Gastrocnemius medialis (tissue), 4 donors: ENCODE measurements around the gene ATP6V1B1. TPM values are rescaled to one million over a fixed set of nuclear protein-coding genes. Genes with fewer than 3 reads are reported as not detected.

ENCODE experiments used
- ATAC-seq, 2 donors: fragments of 150-250 bp; one replicate each; pipeline ENCODE4 v1.9.1; 2016
- DNase-seq, 2 donors: peaks; one replicate each; pipeline ENCODE4 v3.0.0-alpha.2; 2019
- H3K27ac ChIP-seq, 4 donors: fragments of 200-600 bp; sonication (generic); 1 replicate in 1 of 4; 2 replicates in 3 of 4; pipeline ENCODE4 v1.5.1; 2016 to 2018; ENCODE audit warnings: mild to moderate bottlenecking in 2 of 4, moderate library complexity in 1 of 4
- H3K27me3 ChIP-seq, 3 donors: fragments of 200-600 bp; sonication (generic) in 2 of 3; 1 replicate in 1 of 3; 2 replicates in 2 of 3; pipeline versions ENCODE4 v1.5.1 to v1.6.0; 2016 to 2019; ENCODE audit warnings: mild to moderate bottlenecking in 1 of 3, moderate library complexity in 1 of 3
- H3K36me3 ChIP-seq, 2 donors: fragments of 200-600 bp; sonication (generic) in 1 of 2; one replicate each; pipeline ENCODE4 v1.5.1; 2017 to 2018
- H3K4me1 ChIP-seq, 2 donors: fragments of 200-600 bp; sonication (generic) in 1 of 2; one replicate each; pipeline ENCODE4 v1.5.1; 2016 to 2017; ENCODE audit warnings: mild to moderate bottlenecking in 2 of 2
- H3K4me3 ChIP-seq, 4 donors: fragments of 200-600 bp; sonication (generic) in 3 of 4; 1 replicate in 1 of 4; 2 replicates in 3 of 4; pipeline ENCODE4 v1.5.1; 2016 to 2019; ENCODE audit warnings: mild to moderate bottlenecking in 2 of 4
- H3K9me3 ChIP-seq, 3 donors: fragments of 200-600 bp; sonication (generic) in 2 of 3; 1 replicate in 1 of 3; 2 replicates in 2 of 3; pipeline ENCODE4 v1.5.1; 2016 to 2019
- POLR2A ChIP-seq, 2 donors: fragments of 450-650 bp; IDR thresholded peaks; one replicate each; pipeline ENCODE4 v1.6.1; 2017; ENCODE audit warnings: antibody characterized with exemption in 2 of 2, mild to moderate bottlenecking in 2 of 2, moderate library complexity in 2 of 2
- in situ Hi-C, 4 donors: fragments of 200-750 bp; cut with MboI; loops; one replicate each; pipeline versions ENCODE4 v1.15.0 to v1.8.0; 2017; ENCODE audit warnings: low sequenced_read_pairs in 4 of 4
- intact Hi-C: fragments of 100-400 bp; cut with DNase I; formaldehyde crosslinking; loops from one replicate; pipeline ENCODE4 v1.15.1; 2023; ENCODE audit warnings: low total_unique reads
- total RNA-seq, 4 donors: library from RNA; depleted of rRNA; stranded (reverse); fragments of >200 nt; gene quantifications; one replicate each; pipeline versions ENCODE4 v1.1.0 to v1.2.3, GENCODE V29; 2016
- TF ChIP-seq, protein P1 (sequence below), 5 experiments: fragments of 450-650 bp in 3 of 5; fragments of 200-600 bp in 2 of 5; sonication (generic) in 2 of 5; IDR thresholded peaks in 4 of 5; conservative IDR thresholded peaks in 1 of 5; 1 replicate in 4 of 5; 2 replicates in 1 of 5; pipeline ENCODE4 v1.5.1; 2016 to 2019; ENCODE audit warnings: antibody characterized with exemption in 5 of 5, mild to moderate bottlenecking in 3 of 5, moderate library complexity in 3 of 5

ATP6V1B1 gene
- total RNA-seq, 4 donors from 2014 or later, result 2.3 TPM; not detected in 3

DNA sequence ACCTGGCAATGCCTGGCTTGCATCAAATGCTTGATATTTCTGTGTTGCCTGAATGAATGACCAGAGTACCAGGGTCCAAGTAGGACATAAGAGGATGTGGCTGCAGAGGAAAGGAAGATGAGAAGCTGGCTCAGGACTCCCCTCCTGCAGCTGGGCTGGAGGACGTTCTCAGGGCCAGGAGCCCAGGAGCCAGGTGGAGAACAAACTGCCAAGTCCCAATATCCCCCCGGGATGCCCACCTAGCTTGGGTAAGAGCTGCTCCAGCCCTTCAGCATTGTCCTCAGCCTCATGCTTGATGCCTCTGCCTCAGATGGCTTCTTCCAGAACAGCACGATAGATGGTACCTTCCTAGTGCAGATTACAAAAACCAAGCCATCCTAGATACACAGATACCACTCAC is 8.6 kb upstream of the ATP6V1B1 start:
- Histone ChIP-seq H3K36me3 (no peaks in the 10 kb centered on the region), H3K9me3 (no peaks in the 10 kb centered on the region), H3K27ac (no peak overlapping the region), H3K4me3 (no peak overlapping the region), H3K27me3 (no peaks in the 10 kb centered on the region), H3K4me1 (no peaks in the 10 kb centered on the region)
- intact Hi-C loops, result no loop called here
- TF ChIP-seq POLR2A (IDR thresholded peaks at IDR 0.05), result no peak
- TF ChIP-seq, protein P1, sequence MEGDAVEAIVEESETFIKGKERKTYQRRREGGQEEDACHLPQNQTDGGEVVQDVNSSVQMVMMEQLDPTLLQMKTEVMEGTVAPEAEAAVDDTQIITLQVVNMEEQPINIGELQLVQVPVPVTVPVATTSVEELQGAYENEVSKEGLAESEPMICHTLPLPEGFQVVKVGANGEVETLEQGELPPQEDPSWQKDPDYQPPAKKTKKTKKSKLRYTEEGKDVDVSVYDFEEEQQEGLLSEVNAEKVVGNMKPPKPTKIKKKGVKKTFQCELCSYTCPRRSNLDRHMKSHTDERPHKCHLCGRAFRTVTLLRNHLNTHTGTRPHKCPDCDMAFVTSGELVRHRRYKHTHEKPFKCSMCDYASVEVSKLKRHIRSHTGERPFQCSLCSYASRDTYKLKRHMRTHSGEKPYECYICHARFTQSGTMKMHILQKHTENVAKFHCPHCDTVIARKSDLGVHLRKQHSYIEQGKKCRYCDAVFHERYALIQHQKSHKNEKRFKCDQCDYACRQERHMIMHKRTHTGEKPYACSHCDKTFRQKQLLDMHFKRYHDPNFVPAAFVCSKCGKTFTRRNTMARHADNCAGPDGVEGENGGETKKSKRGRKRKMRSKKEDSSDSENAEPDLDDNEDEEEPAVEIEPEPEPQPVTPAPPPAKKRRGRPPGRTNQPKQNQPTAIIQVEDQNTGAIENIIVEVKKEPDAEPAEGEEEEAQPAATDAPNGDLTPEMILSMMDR (IDR thresholded peaks at IDR 0.05 in 4 of 5, conservative IDR thresholded peaks at IDR 0.05 in 1 of 5), result no peak
- in situ Hi-C loops, result loop anchor here in 1 of 4 donors (10.0 to 25.0 kb wide), 2 partner anchors 52 to 140 kb away; partner anchors contain the start of gene FIGLA
- ATAC-seq (no peak), DNase-seq (no peak)

DNA sequence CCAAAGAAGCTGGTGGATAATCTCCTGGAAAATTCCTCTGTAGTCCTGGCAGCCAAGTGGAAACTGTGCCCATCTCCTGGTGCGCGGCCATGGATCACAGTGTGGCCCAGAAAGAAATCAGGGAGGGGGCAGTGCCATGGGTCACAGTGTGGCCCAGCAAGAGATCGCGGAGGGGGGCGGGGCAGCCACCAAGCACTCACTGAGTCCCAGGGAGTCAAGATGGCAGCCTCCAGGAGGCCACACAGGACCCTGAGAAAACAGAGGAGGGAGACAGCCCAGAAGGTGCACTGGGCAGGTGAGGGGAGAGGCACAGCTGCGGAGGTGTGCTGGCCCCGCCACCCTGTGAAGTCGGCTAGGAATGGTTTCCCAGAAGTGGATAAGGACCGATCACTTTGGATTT is 8.1 kb upstream of the ATP6V1B1 start:
- DNase-seq, result no peak

DNA sequence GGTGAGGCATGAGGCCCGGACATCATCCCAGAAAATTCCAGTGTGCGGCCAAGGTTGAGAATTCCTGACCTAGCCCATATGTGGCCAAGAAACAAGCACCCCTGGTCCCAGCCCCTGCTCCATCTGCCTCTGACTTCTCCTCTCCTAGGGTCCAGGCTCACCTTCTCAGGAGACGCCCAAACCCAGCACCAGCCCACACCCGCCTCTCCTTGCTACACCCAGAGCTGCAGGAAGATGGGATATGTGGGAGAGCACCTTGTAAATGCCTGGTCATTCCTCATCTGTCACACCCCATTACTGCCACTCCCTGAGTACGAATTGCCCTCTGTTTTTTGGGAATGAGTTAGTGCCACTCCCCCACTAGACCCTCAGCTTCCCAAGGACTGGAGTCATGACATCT is 7.3 kb upstream of the ATP6V1B1 start:
- TF ChIP-seq, protein P1 (IDR thresholded peaks at IDR 0.05 in 4 of 5, conservative IDR thresholded peaks at IDR 0.05 in 1 of 5), result no peak
- no peak for TF ChIP-seq POLR2A (IDR thresholded peaks at IDR 0.05)
- in situ Hi-C loops, result loop anchor here in 1 of 4 donors (10.0 to 25.0 kb wide), 2 partner anchors 54 to 141 kb away; partner anchors contain the start of gene FIGLA
- DNase-seq, result no peak

More for the DNA sequence above, 8.1 kb upstream of the ATP6V1B1 start:
- TF ChIP-seq, protein P1 (IDR thresholded peaks at IDR 0.05 in 4 of 5, conservative IDR thresholded peaks at IDR 0.05 in 1 of 5), result no peak
- Histone ChIP-seq H3K36me3 (no peaks in the 10 kb centered on the region), H3K27ac (no peak overlapping the region), H3K4me1 (no peaks in the 10 kb centered on the region), H3K27me3 (no peaks in the 10 kb centered on the region), H3K4me3 (no peak overlapping the region), H3K9me3 (no peaks in the 10 kb centered on the region)
- ATAC-seq, result no peak
- in situ Hi-C loops (loop anchor here in 1 of 4 donors (10.0 to 25.0 kb wide), 2 partner anchors 53 to 140 kb away; partner anchors contain the start of gene FIGLA), intact Hi-C loops (no loop called here)

DNA sequence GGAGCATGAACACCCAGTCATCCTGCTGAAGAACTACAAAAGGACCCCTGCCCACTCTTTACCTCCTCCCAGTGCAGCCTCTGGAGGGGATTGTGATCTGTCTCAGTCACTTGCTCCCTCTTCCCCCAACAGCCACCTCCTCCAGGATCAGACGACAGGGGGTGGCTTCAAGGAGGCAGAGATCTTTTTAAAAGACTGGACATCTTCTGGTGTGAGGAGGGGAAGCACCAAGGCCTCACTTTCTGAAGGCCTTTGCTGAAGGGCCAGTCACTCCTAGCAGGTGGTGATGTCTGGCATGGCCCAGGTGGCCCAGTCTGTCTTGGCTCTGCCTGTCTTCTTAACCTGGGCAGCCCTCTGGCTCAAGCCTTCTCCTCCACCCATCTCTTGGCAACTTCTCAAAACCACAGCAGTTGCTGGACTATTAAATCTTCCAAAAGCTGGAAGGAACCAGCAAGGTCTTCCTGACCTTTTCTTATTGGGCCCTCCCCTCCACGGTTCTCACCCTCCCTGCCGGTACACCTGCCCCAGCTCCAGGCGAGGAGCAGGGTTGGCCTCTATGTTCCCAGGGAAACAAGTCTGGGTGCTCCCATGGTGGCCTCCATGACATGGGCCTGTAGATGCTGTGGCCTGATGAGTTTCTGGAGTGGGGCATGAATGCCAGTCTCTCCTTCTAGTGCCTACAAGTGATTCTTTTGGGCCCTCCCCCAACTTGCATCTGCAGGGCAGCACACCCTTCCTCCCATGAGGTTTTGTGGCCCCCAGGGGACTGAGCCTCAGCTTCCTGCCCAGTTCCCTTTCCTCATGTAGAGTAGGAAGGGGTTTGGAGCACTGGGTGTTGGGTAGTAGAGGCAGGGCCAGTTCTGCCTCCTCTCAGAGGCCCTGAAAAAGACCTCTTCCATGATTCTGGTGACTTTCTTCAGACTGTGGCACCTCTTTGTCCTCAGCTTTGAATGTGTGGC is 5.0 kb upstream of the ATP6V1B1 start:
- in situ Hi-C loops, result loop anchor here in 1 of 4 donors (25.0 kb wide), 1 partner anchor 143 kb away; the partner anchor contains the start of gene FIGLA
- ATAC-seq (no peak), DNase-seq (no peak)
- Histone ChIP-seq H3K36me3 (no peaks in the 10 kb centered on the region), H3K4me1 (no peaks in the 10 kb centered on the region), H3K27me3 (no peaks in the 10 kb centered on the region), H3K27ac (no peak overlapping the region), H3K4me3 (no peak overlapping the region), H3K9me3 (no peaks in the 10 kb centered on the region)
- intact Hi-C loops, result no loop called here
- no peak for TF ChIP-seq POLR2A (IDR thresholded peaks at IDR 0.05)
- TF ChIP-seq, protein P1 (IDR thresholded peaks at IDR 0.05 in 4 of 5, conservative IDR thresholded peaks at IDR 0.05 in 1 of 5), result no peak

More for the DNA sequence above, 7.3 kb upstream of the ATP6V1B1 start:
- Histone ChIP-seq H3K27me3 (no peaks in the 10 kb centered on the region), H3K4me1 (no peaks in the 10 kb centered on the region), H3K4me3 (no peak overlapping the region), H3K27ac (no peak overlapping the region), H3K36me3 (no peaks in the 10 kb centered on the region), H3K9me3 (no peaks in the 10 kb centered on the region)
- intact Hi-C loops, result no loop called here
- ATAC-seq, result no peak
